Measurements from ENCODE around the gene TOMM20. TPM values are rescaled to one million over a fixed set of nuclear protein-coding genes. Genes with fewer than 3 reads are reported as not detected.
A peak's percentile ranks its signal among the peaks of the same experiment; 100 is the strongest.

TOMM20 gene
- total RNA-seq, 1 experiment from 2014 or later = 184 TPM

- H3K36me3 Mint-ChIP-seq = no peaks in the 10 kb centered on the region
- peaks cover 58% of the 10 kb centered on the region for H3K4me1 Mint-ChIP-seq
- H3K27ac Mint-ChIP-seq = peak overlapping the region; percentile 100
- TF ChIP-seq CREM (CRISPR knock-in tag; IDR thresholded peaks at IDR 0.05) = no peak
- no peak for TF ChIP-seq NR1H2 (CRISPR knock-in tag; IDR thresholded peaks at IDR 0.05)
- TF ChIP-seq ZBTB43 (CRISPR knock-in tag; IDR thresholded peaks at IDR 0.05) = no peak
- no peak for TF ChIP-seq NR3C1 (CRISPR knock-in tag; conservative IDR thresholded peaks at IDR 0.05; ENCODE audit: low read depth)
- no peak for TF ChIP-seq CREB1 (CRISPR knock-in tag; IDR thresholded peaks at IDR 0.05)
- no peak for TF ChIP-seq ZNF416 (CRISPR knock-in tag; IDR thresholded peaks at IDR 0.05)
- TF ChIP-seq TEAD1 (CRISPR knock-in tag; IDR thresholded peaks at IDR 0.05) = 0 out of 2 replicates have a peak, but pooled peaks have one; percentile 23
- peak overlapping the region; percentile 34 for H3K4me3 Mint-ChIP-seq
- H3K9me3 Mint-ChIP-seq = peaks cover 4% of the 10 kb centered on the region
- CTCF ChIA-PET = interaction anchor here (0.9 to 2.4 kb wide), 3 partner anchors 13 to 450 kb away, joined by 3 to 9 read pairs (median 3); no protein-coding TSS in a partner anchor
- DNase-seq (ENCODE audit: low spot score) (peak; percentile 40), ATAC-seq (peak; percentile 89)
- POLR2A ChIA-PET = interaction anchor here (1.6 to 1.8 kb wide), 2 partner anchors 38 to 90 kb away, joined by 4 read pairs; no protein-coding TSS in a partner anchor
- H3K27me3 Mint-ChIP-seq (ENCODE audit: low read depth) = no peaks in the 10 kb centered on the region
These were observed 67.8 kb downstream of the TOMM20 start for GRCh38 chr1:235060607-235061470.

Other genes with a start within 250 kb of the TOMM20 start
- 97.4 to 112 TPM (median 104 TPM) in 3 replicates for gene RBM34, start 32.4 kb upstream of the TOMM20 start, total RNA-seq (2021)
- gene ARID4B, start 199.3 kb upstream of the TOMM20 start, total RNA-seq (2021) = 30.2 to 35.7 TPM (median 32.8 TPM) in 3 replicates
- 37.3 to 43.5 TPM (median 39.2 TPM) in 3 replicates for gene GGPS1, start 199.7 kb upstream of the TOMM20 start, total RNA-seq (2021)
- gene TBCE, start 238.6 kb upstream of the TOMM20 start, total RNA-seq (2021) = 33.3 to 40.1 TPM (median 34.8 TPM) in 3 replicates